ENCODE results near the gene CYB561A3.

- no peak for TF ChIP-seq CTCF (IDR thresholded peaks at IDR 0.05)
- no peak for TF ChIP-seq POLR2A (IDR thresholded peaks at IDR 0.05)
Observed at GRCh38 chr11:61343792-61344745, 17.6 kb downstream of the CYB561A3 start.
